HG02571 (cell line): ENCODE measurements around the gene SLC5A10.

Experiments used
- ATAC-seq: cut with Tn5 transposase; IDR thresholded peaks from one replicate; pipeline ENCODE4 v1.9.1; 2021; ENCODE audit warnings: mild to moderate bottlenecking, moderate library complexity; ENCODE audit not compliant: unreplicated experiment

SLC5A10 gene

GRCh38 chr17:18963126-18964017 lies 11.4 kb downstream of the SLC5A10 start:
- no peak for ATAC-seq

- ATAC-seq, result no peak
Observed at GRCh38 chr17:18964018-18964351, 12.0 kb downstream of the SLC5A10 start.

- ATAC-seq, result no peak
Observed at GRCh38 chr17:18964550-18964949, 12.6 kb downstream of the SLC5A10 start.

- no peak for ATAC-seq
Observed at GRCh38 chr17:18965530-18966236, 13.7 kb downstream of the SLC5A10 start.

- ATAC-seq, result no peak
Observed at GRCh38 chr17:18966831-18967624, 15.1 kb downstream of the SLC5A10 start.

GRCh38 chr17:18967916-18968315 lies 16.0 kb downstream of the SLC5A10 start:
- ATAC-seq, result no peak

GRCh38 chr17:18968345-18968744 lies 16.4 kb downstream of the SLC5A10 start:
- no peak for ATAC-seq

- no peak for ATAC-seq
Observed at GRCh38 chr17:18968945-18969887, 17.3 kb downstream of the SLC5A10 start.

- no peak for ATAC-seq
Observed at GRCh38 chr17:18970582-18971480, 18.9 kb downstream of the SLC5A10 start.

GRCh38 chr17:18971801-18972200 lies 19.8 kb downstream of the SLC5A10 start:
- no peak for ATAC-seq

- no peak for ATAC-seq
Observed at GRCh38 chr17:18974407-18975149, 22.6 kb downstream of the SLC5A10 start.

GRCh38 chr17:18975597-18975996 lies 23.6 kb downstream of the SLC5A10 start:
- no peak for ATAC-seq

- no peak for ATAC-seq
Observed at GRCh38 chr17:18976201-18976600, 24.2 kb downstream of the SLC5A10 start.

GRCh38 chr17:18977021-18977420 lies 25.1 kb downstream of the SLC5A10 start:
- ATAC-seq, result no peak

- no peak for ATAC-seq
Observed at GRCh38 chr17:18977646-18978045, 25.7 kb downstream of the SLC5A10 start.

GRCh38 chr17:18978050-18978449 lies 26.1 kb downstream of the SLC5A10 start:
- no peak for ATAC-seq

GRCh38 chr17:18978655-18979054 lies 26.7 kb downstream of the SLC5A10 start:
- no peak for ATAC-seq

- ATAC-seq, result no peak
Observed at GRCh38 chr17:18980682-18981334, 28.8 kb downstream of the SLC5A10 start.
